Right renal pelvis (tissue), 4 donors: ENCODE results near the gene CCDC18. TPM values are rescaled to one million over a fixed set of nuclear protein-coding genes. Genes with fewer than 3 reads are reported as not detected.
"Not testable (repeated sequence)": the region's sequence is repeated elsewhere in the genome, so short reads cannot be mapped to it uniquely, and the experiment has no call there.

Source experiments
- DNase-seq, 4 donors: peaks; one replicate each; pipeline ENCODE4 v3.0.0-alpha.2; 2013; ENCODE audit warnings: low read depth in 4 of 4, low spot score in 3 of 4, missing footprints in 1 of 4
- polyA plus RNA-seq, 4 donors: library from polyadenylated mRNA; unstranded; fragments of 120-200 nt; gene quantifications; one replicate each; pipeline ENCODE4 v1.2.1, GENCODE V29; 2013; ENCODE audit not compliant: insufficient read length in 4 of 4

The CCDC18 gene
- polyA plus RNA-seq, 4 donors: 8.5 to 11.0 (median 10.2) TPM

GRCh38 chr1:93170141-93170678 is 10.3 kb upstream of the CCDC18 start:
- not testable (repeated sequence) for DNase-seq

GRCh38 chr1:93171549-93172034 is 8.9 kb upstream of the CCDC18 start:
- DNase-seq: no peak

- DNase-seq: no peak
Measured at GRCh38 chr1:93172778-93173177, 7.7 kb upstream of the CCDC18 start.

- not testable (repeated sequence) for DNase-seq
Measured at GRCh38 chr1:93174638-93175037, 5.9 kb upstream of the CCDC18 start.

GRCh38 chr1:93177991-93178390 is 2.5 kb upstream of the CCDC18 start:
- DNase-seq: peak in 1 of 4 donors; percentile 10

- DNase-seq: peak in 1 of 4 donors; percentile 13
Measured at GRCh38 chr1:93178418-93178817, 2.1 kb upstream of the CCDC18 start.

- peak; percentile 88 to 97 (median 96) for DNase-seq
Measured at GRCh38 chr1:93179886-93180722, 420 bp upstream of the CCDC18 start, which contains the start of gene TMED5. TSS of gene TMED5 (minus strand) at chr1:93180413. CDS start at chr1:93180242, 171 bp downstream.

- DNase-seq: no peak
Measured at GRCh38 chr1:93186667-93187066, 6.1 kb downstream of the CCDC18 start.

- DNase-seq: no peak
Measured at GRCh38 chr1:93190432-93190831, 9.9 kb downstream of the CCDC18 start.

GRCh38 chr1:93194231-93194990 is 13.9 kb downstream of the CCDC18 start:
- DNase-seq: no peak

GRCh38 chr1:93196591-93196990 is 16.1 kb downstream of the CCDC18 start:
- DNase-seq: no peak

- DNase-seq: no peak
Measured at GRCh38 chr1:93199150-93199549, 18.6 kb downstream of the CCDC18 start.

- DNase-seq: no peak
Measured at GRCh38 chr1:93200086-93200620, 19.6 kb downstream of the CCDC18 start.

GRCh38 chr1:93200714-93201113 is 20.2 kb downstream of the CCDC18 start:
- no peak for DNase-seq

- DNase-seq: no peak
Measured at GRCh38 chr1:93205892-93206566, 25.5 kb downstream of the CCDC18 start.

- DNase-seq: no peak
Measured at GRCh38 chr1:93206567-93206954, 26.0 kb downstream of the CCDC18 start.

GRCh38 chr1:93207211-93207610 is 26.7 kb downstream of the CCDC18 start:
- no peak for DNase-seq

GRCh38 chr1:93215322-93215721 is 34.8 kb downstream of the CCDC18 start:
- DNase-seq: no peak

- no peak for DNase-seq
Measured at GRCh38 chr1:93219443-93219842, 38.9 kb downstream of the CCDC18 start.

GRCh38 chr1:93220716-93221115 is 40.2 kb downstream of the CCDC18 start:
- DNase-seq: not testable (repeated sequence)
